Effector memory CD8-positive, alpha-beta T cell (primary cell): ENCODE measurements around the gene KIRREL3.

ENCODE experiments used
- ATAC-seq: fragments of 150-1000 bp; cut with Tn5 transposase; replicated peaks from 2 replicates; pipeline ENCODE4 v1.10.0; 2021; ENCODE audit warnings: mild to moderate bottlenecking, moderate library complexity
- DNase-seq, 3 experiments: peaks; one replicate each; pipeline ENCODE4 v3.0.0; 2021
- H3K27ac Mint-ChIP-seq, 2 donors: one replicate each; pipeline ENCODE4 v1.8.0; 2022; ENCODE audit warnings: mild to moderate bottlenecking in 2 of 2, mixed read lengths in 2 of 2, moderate library complexity in 2 of 2
- H3K27me3 Mint-ChIP-seq, 2 donors: one replicate each; pipeline ENCODE4 v1.8.0; 2022; ENCODE audit warnings: mixed read lengths in 2 of 2
- H3K36me3 Mint-ChIP-seq: one replicate; pipeline ENCODE4 v1.8.0; 2022; ENCODE audit warnings: mild to moderate bottlenecking, moderate library complexity, mixed read lengths; ENCODE audit not compliant: insufficient read depth
- H3K4me1 Mint-ChIP-seq, 2 donors: one replicate each; pipeline ENCODE4 v1.8.0; 2022; ENCODE audit warnings: low read depth in 2 of 2, mixed read lengths in 2 of 2
- H3K4me3 Mint-ChIP-seq, 2 donors: one replicate each; pipeline ENCODE4 v1.8.0; 2022; ENCODE audit warnings: mild to moderate bottlenecking in 2 of 2, mixed read lengths in 2 of 2, moderate library complexity in 2 of 2
- H3K9me3 Mint-ChIP-seq, 2 donors: one replicate each; pipeline ENCODE4 v1.8.0; 2022; ENCODE audit warnings: mixed read lengths in 2 of 2
- total RNA-seq, 9 experiments: gene quantifications; one replicate each; lab custom pipeline; 2026; lab: John Stamatoyannopoulos, UW

The KIRREL3 gene
- total RNA-seq, result 0 reads per million in 9 experiments

GRCh38 chr11:127000291-127000968 lies at the start of gene KIRREL3:
Gene KIRREL3 (minus strand): TSS chr11:127000770.
- H3K27me3 Mint-ChIP-seq, result peaks cover 18% of the 10 kb centered on the region in 2 donors
- H3K4me3 Mint-ChIP-seq, result no peak within 1 kb of the TSS
- ATAC-seq (no peak), DNase-seq (no peak)
- no peak within 1 kb of the TSS for H3K27ac Mint-ChIP-seq
- no peaks in the 10 kb centered on the region for H3K4me1 Mint-ChIP-seq
- no peaks in the 10 kb centered on the region for H3K9me3 Mint-ChIP-seq
- H3K36me3 Mint-ChIP-seq, result no peaks in the 10 kb centered on the region

GRCh38 chr11:127050186-127050585 lies 49.6 kb upstream of the KIRREL3 start:
- H3K9me3 Mint-ChIP-seq, result peaks cover 0 to 1% of the 10 kb centered on the region in 2 donors
- no peaks in the 10 kb centered on the region for H3K4me1 Mint-ChIP-seq
- H3K36me3 Mint-ChIP-seq, result no peaks in the 10 kb centered on the region
- ATAC-seq (no peak), DNase-seq (no peak)
- H3K4me3 Mint-ChIP-seq, result no peak overlapping the region
- H3K27me3 Mint-ChIP-seq, result no peaks in the 10 kb centered on the region
- no peak overlapping the region for H3K27ac Mint-ChIP-seq

GRCh38 chr11:127049486-127049885 lies 48.9 kb upstream of the KIRREL3 start:
- peaks cover 0 to 1% of the 10 kb centered on the region in 2 donors for H3K9me3 Mint-ChIP-seq
- H3K4me3 Mint-ChIP-seq, result no peak overlapping the region
- no peak for ATAC-seq
- no peaks in the 10 kb centered on the region for H3K36me3 Mint-ChIP-seq
- H3K4me1 Mint-ChIP-seq, result no peaks in the 10 kb centered on the region
- H3K27ac Mint-ChIP-seq, result no peak overlapping the region
- no peak for DNase-seq
- H3K27me3 Mint-ChIP-seq, result no peaks in the 10 kb centered on the region

- H3K27me3 Mint-ChIP-seq, result peaks cover 9% of the 10 kb centered on the region in 2 donors
- H3K36me3 Mint-ChIP-seq, result no peaks in the 10 kb centered on the region
- DNase-seq (no peak), ATAC-seq (no peak)
- H3K4me1 Mint-ChIP-seq, result no peaks in the 10 kb centered on the region
- H3K27ac Mint-ChIP-seq, result no peak overlapping the region
- H3K9me3 Mint-ChIP-seq, result no peaks in the 10 kb centered on the region
- H3K4me3 Mint-ChIP-seq, result no peak overlapping the region
Observed at GRCh38 chr11:127044535-127044934, 44.0 kb upstream of the KIRREL3 start.

GRCh38 chr11:127042445-127042844 lies 41.9 kb upstream of the KIRREL3 start:
- Mint-ChIP-seq H3K27ac (no peak overlapping the region), H3K4me1 (no peaks in the 10 kb centered on the region), H3K27me3 (peaks cover 18 to 19% of the 10 kb centered on the region in 2 donors), H3K4me3 (no peak overlapping the region), H3K9me3 (no peaks in the 10 kb centered on the region), H3K36me3 (no peaks in the 10 kb centered on the region)
- ATAC-seq, result no peak
- DNase-seq, result no peak

GRCh38 chr11:127039591-127039990 lies 39.0 kb upstream of the KIRREL3 start:
- peaks cover 18 to 21% of the 10 kb centered on the region in 2 donors for H3K27me3 Mint-ChIP-seq
- DNase-seq (no peak), ATAC-seq (no peak)
- H3K36me3 Mint-ChIP-seq, result no peaks in the 10 kb centered on the region
- no peaks in the 10 kb centered on the region for H3K9me3 Mint-ChIP-seq
- H3K4me3 Mint-ChIP-seq, result no peak overlapping the region
- no peaks in the 10 kb centered on the region for H3K4me1 Mint-ChIP-seq
- no peak overlapping the region for H3K27ac Mint-ChIP-seq

GRCh38 chr11:127037596-127037995 lies 37.0 kb upstream of the KIRREL3 start:
- no peak overlapping the region for H3K4me3 Mint-ChIP-seq

GRCh38 chr11:127037001-127037400 lies 36.4 kb upstream of the KIRREL3 start:
- peaks cover 18 to 21% of the 10 kb centered on the region in 2 donors for H3K27me3 Mint-ChIP-seq
- no peaks in the 10 kb centered on the region for H3K4me1 Mint-ChIP-seq
- no peaks in the 10 kb centered on the region for H3K36me3 Mint-ChIP-seq
- ATAC-seq, result no peak
- no peak for DNase-seq
- peaks cover 0 to 10% of the 10 kb centered on the region in 2 donors for H3K9me3 Mint-ChIP-seq
- no peak overlapping the region for H3K27ac Mint-ChIP-seq
- H3K4me3 Mint-ChIP-seq, result no peak overlapping the region

More at GRCh38 chr11:127037596-127037995, 37.0 kb upstream of the KIRREL3 start:
- Mint-ChIP-seq H3K9me3 (peaks cover 0 to 10% of the 10 kb centered on the region in 2 donors), H3K27ac (no peak overlapping the region), H3K36me3 (no peaks in the 10 kb centered on the region), H3K4me1 (no peaks in the 10 kb centered on the region), H3K27me3 (peaks cover 18 to 21% of the 10 kb centered on the region in 2 donors)
- DNase-seq (no peak), ATAC-seq (no peak)

GRCh38 chr11:127035824-127036223 lies 35.3 kb upstream of the KIRREL3 start:
- Mint-ChIP-seq H3K4me1 (no peaks in the 10 kb centered on the region), H3K4me3 (no peak overlapping the region), H3K27me3 (peaks cover 18 to 21% of the 10 kb centered on the region in 2 donors), H3K27ac (no peak overlapping the region), H3K9me3 (peaks cover 0 to 10% of the 10 kb centered on the region in 2 donors), H3K36me3 (no peaks in the 10 kb centered on the region)
- DNase-seq (no peak), ATAC-seq (no peak)

GRCh38 chr11:127034973-127035372 lies 34.4 kb upstream of the KIRREL3 start:
- Mint-ChIP-seq H3K4me3 (no peak overlapping the region), H3K36me3 (no peaks in the 10 kb centered on the region), H3K27ac (no peak overlapping the region), H3K9me3 (peaks cover 0 to 10% of the 10 kb centered on the region in 2 donors), H3K4me1 (no peaks in the 10 kb centered on the region), H3K27me3 (peaks cover 13 to 19% of the 10 kb centered on the region in 2 donors)
- DNase-seq (no peak), ATAC-seq (no peak)

GRCh38 chr11:127028648-127029047 lies 28.1 kb upstream of the KIRREL3 start:
- no peak overlapping the region for H3K27ac Mint-ChIP-seq
- no peaks in the 10 kb centered on the region for H3K36me3 Mint-ChIP-seq
- H3K4me1 Mint-ChIP-seq, result no peaks in the 10 kb centered on the region
- no peak overlapping the region for H3K4me3 Mint-ChIP-seq
- ATAC-seq (no peak), DNase-seq (no peak)
- peaks cover 7 to 9% of the 10 kb centered on the region in 2 donors for H3K27me3 Mint-ChIP-seq
- peaks cover 0 to 9% of the 10 kb centered on the region in 2 donors for H3K9me3 Mint-ChIP-seq

GRCh38 chr11:127027789-127028188 lies 27.2 kb upstream of the KIRREL3 start:
- Mint-ChIP-seq H3K4me3 (no peak overlapping the region), H3K27me3 (peaks cover 7 to 9% of the 10 kb centered on the region in 2 donors), H3K36me3 (no peaks in the 10 kb centered on the region), H3K4me1 (no peaks in the 10 kb centered on the region), H3K27ac (no peak overlapping the region), H3K9me3 (peaks cover 0 to under 1% of the 10 kb centered on the region in 2 donors)
- ATAC-seq (no peak), DNase-seq (no peak)

GRCh38 chr11:127027000-127027399 lies 26.4 kb upstream of the KIRREL3 start:
- no peak overlapping the region for H3K27ac Mint-ChIP-seq
- no peak for ATAC-seq
- H3K27me3 Mint-ChIP-seq, result peaks cover 7 to 9% of the 10 kb centered on the region in 2 donors
- no peaks in the 10 kb centered on the region for H3K9me3 Mint-ChIP-seq
- H3K4me3 Mint-ChIP-seq, result no peak overlapping the region
- no peak for DNase-seq
- no peaks in the 10 kb centered on the region for H3K36me3 Mint-ChIP-seq
- H3K4me1 Mint-ChIP-seq, result no peaks in the 10 kb centered on the region

GRCh38 chr11:127023991-127024390 lies 23.4 kb upstream of the KIRREL3 start:
- H3K27ac Mint-ChIP-seq, result no peak overlapping the region
- no peaks in the 10 kb centered on the region for H3K4me1 Mint-ChIP-seq
- H3K27me3 Mint-ChIP-seq, result peaks cover 2 to 4% of the 10 kb centered on the region in 2 donors
- H3K4me3 Mint-ChIP-seq, result no peak overlapping the region
- H3K9me3 Mint-ChIP-seq, result no peaks in the 10 kb centered on the region
- H3K36me3 Mint-ChIP-seq, result no peaks in the 10 kb centered on the region
- no peak for DNase-seq
- no peak for ATAC-seq
